D721Med (cell line): ENCODE results near the gene KHDC1.
"Not testable (repeated sequence)": the region's sequence is repeated elsewhere in the genome, so short reads cannot be mapped to it uniquely, and the experiment has no call there.

Source experiments
- DNase-seq: peaks from one replicate; pipeline ENCODE4 v3.0.0; 2011; ENCODE audit warnings: low spot score; ENCODE audit not compliant: insufficient read length
- FAIRE-seq: peaks from 2 replicates; lab custom pipeline; 2011; peaks lifted over from hg19 to GRCh38; lab: Jason Lieb, UNC
- TF ChIP-seq, protein P1 (sequence below): IDR thresholded peaks from 2 replicates; pipeline ENCODE4 v1.5.1; 2012; ENCODE audit warnings: mild to moderate bottlenecking, control low read depth; ENCODE audit not compliant: insufficient read depth; ENCODE audit errors: missing control alignments

KHDC1 gene

DNA sequence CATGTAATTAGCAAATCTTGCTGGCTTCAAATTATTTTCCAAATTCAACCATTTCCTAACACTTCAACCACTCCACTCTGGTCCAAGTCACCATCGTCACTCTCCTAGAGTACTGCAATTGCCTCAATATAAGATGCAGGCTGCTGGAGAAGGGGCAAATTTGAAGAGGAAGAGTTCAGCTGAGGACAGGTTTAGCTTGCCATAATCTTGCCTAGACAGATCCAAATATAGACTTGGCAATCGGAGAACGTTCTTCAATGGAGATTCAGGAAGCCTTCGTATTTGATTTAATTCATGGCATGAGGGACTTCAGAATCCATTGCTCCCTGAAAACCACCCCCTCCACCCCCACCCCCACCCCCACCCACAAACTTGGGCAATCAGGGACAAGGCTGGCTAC lies 22.3 kb downstream of the KHDC1 start:
- DNase-seq (no peak), FAIRE-seq (no peak)
- TF ChIP-seq, protein P1, sequence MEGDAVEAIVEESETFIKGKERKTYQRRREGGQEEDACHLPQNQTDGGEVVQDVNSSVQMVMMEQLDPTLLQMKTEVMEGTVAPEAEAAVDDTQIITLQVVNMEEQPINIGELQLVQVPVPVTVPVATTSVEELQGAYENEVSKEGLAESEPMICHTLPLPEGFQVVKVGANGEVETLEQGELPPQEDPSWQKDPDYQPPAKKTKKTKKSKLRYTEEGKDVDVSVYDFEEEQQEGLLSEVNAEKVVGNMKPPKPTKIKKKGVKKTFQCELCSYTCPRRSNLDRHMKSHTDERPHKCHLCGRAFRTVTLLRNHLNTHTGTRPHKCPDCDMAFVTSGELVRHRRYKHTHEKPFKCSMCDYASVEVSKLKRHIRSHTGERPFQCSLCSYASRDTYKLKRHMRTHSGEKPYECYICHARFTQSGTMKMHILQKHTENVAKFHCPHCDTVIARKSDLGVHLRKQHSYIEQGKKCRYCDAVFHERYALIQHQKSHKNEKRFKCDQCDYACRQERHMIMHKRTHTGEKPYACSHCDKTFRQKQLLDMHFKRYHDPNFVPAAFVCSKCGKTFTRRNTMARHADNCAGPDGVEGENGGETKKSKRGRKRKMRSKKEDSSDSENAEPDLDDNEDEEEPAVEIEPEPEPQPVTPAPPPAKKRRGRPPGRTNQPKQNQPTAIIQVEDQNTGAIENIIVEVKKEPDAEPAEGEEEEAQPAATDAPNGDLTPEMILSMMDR, result no peak

DNA sequence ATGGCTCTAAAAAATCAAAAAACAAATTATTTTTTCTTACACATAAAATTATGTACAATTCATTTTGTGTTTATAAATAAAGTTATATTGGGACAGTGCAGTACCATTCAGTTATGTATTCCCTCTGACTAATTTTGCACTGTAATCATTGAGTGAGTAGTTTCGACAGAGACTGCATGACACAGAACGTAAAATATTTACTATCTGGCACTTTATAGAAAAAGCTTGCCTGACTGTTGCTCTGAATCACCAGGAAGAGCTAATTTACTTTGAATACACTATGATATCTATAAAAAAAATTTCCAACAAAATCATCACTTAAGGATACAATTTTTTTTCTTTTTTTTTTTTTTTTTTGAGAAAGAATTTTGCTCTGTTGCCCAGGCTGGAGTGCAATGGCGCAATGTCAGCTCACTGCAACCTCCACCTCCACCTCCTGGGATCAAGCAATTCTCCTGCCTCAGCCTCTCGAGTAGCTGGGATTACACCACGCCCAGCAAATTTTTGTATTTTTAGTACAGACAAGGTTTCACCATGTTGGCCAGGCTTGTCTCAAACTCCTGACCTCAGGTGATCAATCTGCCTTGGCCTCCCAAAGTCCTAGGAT lies 26.7 kb downstream of the KHDC1 start:
- FAIRE-seq, result no peak
- TF ChIP-seq, protein P1, result no peak
- no peak for DNase-seq

DNA sequence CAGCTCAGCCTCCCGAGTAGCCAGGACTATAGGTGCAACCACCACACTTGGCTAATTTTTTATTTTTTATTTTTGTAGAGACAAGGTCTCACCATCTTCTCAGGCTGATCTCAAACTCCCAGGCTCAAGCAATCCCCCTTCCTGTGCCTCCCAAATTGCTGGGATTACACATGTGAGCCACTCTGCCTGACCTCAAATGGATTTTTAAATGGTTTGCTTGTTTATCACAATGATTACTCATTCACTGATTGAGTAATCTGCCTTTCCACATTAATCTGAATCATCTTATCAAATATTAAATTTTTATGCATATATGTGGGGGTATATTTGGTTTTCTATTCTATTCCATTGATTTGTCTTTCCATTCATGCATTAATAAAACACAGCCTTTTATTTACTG lies 28.3 kb downstream of the KHDC1 start:
- FAIRE-seq, result no peak
- TF ChIP-seq, protein P1, result no peak
- DNase-seq, result no peak

DNA sequence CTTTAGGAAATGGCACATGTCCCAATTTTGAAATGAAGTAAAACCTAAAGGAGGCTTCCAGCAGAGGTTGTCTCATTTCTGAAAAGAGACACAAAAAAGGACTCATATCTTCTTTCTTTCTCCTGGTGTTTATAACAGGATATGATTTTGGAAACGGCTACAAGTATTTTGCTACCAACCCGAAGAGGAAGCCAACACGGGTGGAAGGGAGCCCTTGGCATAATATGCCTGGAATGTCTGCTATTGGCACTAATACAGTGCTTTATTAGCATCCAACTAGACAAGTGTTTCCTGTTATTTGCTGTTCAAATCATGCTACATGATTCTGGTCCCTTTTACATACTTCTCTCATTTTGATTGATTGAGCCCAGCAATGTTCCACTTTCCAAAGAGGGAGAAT lies 29.0 kb downstream of the KHDC1 start:
- DNase-seq, FAIRE-seq: not testable (repeated sequence)

DNA sequence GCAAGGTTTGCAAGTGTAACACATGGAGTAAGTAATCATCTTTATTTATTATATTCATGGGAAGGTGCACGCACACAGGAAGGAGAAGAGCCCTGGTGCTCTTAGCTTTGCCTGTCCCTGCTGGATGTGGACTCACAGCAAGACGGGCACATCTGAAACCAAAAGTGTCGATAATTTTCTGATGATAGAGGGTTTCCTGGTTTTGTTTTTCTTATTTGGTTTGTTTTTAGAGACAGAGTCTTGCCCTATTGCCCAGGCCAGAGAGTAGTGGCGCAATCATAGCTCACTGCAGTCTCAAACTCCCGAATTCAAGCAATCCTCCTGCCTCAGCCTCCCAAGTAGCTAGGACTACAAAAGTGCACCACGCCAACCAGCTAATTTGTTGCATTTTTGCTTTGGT lies 29.9 kb downstream of the KHDC1 start:
- TF ChIP-seq, protein P1, result no peak
- no peak for FAIRE-seq
- DNase-seq, result no peak

DNA sequence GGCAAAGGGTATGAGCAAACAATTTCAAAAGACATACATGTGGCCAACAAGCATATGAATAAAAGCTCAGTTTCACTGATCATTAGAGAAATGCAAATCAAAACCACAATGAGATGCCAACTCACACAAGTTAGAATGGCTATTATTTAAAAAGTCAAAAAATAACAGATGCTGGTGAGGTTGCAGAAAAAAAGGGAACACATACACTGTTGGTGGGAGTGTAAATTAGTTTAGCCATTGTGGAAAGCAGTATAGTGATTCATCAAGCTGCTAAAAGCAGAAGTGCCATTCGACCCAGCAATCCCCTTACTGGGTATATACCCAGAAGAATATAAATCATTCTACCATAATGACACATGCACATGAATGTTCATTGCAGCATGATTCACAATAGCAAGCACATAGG lies 31.0 kb downstream of the KHDC1 start:
- TF ChIP-seq, protein P1, result no peak
- DNase-seq, result no peak
- no peak for FAIRE-seq

DNA sequence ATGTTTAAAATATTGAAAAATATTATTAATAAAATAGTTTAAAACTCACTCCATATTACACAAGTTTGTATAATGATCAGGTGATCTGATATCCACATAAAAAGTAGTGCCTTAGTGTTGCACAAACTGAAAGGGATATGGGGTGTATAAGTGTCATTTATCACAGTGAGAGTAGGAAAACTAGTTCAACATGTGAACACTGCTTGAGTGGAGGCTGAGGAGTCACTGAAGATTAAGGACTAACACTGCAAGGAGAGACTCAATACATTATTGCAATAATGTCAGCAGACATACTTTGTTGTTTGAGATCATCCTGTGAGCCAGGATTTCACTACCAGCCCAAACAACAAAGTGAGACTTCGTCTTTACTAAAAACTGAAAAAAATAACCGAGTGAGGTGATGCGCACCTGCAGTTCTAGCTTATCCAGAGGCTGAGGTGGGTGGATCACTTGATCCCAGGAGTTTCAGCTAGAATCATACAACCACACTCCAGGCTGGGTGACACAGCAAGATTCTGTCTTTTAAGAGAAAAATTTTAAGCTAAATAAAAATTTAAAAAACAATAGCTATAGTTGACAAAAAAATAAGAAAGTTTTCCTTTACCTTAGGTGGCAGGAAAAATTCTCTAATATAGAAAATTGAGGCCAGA lies 35.3 kb downstream of the KHDC1 start:
- no peak for FAIRE-seq
- TF ChIP-seq, protein P1, result no peak
- DNase-seq, result no peak
